Activated B cell treated with CpG ODN at 0.5 μM for 24 hours (primary cell): ENCODE data around the gene BCAT1. TPM values are rescaled to one million over a fixed set of nuclear protein-coding genes. Genes with fewer than 3 reads are reported as not detected.

Source experiments
- ATAC-seq: fragments of 200-7000 bp; cut with Tn5 transposase; one replicate; pipeline ENCODE4 v1.10.0; 2021; ENCODE audit warnings: low read depth, mild to moderate bottlenecking, moderate library complexity
- CTCF ChIA-PET: fragments of 350-600 bp; sonication (Branson Sonifier 250); formaldehyde crosslinking; loops from one replicate; lab custom pipeline; 2021; ENCODE audit warnings: antibody characterized with exemption; lab: Charles Lee
- POLR2A ChIA-PET: fragments of 350-600 bp; sonication (Branson Sonifier 250); formaldehyde crosslinking; loops from one replicate; lab custom pipeline; 2021; ENCODE audit warnings: antibody characterized with exemption; lab: Charles Lee
- DNase-seq: peaks from one replicate; pipeline ENCODE4 v3.0.0; 2022
- H3K27ac Mint-ChIP-seq: one replicate; pipeline ENCODE4 v1.8.0; 2020; ENCODE audit warnings: mixed read lengths
- H3K27me3 Mint-ChIP-seq: one replicate; pipeline ENCODE4 v1.8.0; 2021; ENCODE audit warnings: mixed read lengths
- H3K36me3 Mint-ChIP-seq: one replicate; pipeline ENCODE4 v1.8.0; 2021; ENCODE audit warnings: low read depth, mixed read lengths
- H3K4me1 Mint-ChIP-seq: one replicate; pipeline ENCODE4 v1.8.0; 2021; ENCODE audit warnings: mixed read lengths
- H3K4me3 Mint-ChIP-seq: one replicate; pipeline ENCODE4 v1.8.0; 2020; ENCODE audit warnings: mild to moderate bottlenecking, mixed read lengths
- H3K9me3 Mint-ChIP-seq: one replicate; pipeline ENCODE4 v1.8.0; 2020; ENCODE audit warnings: mixed read lengths
- CTCF ChIP-seq: fragments of 200-600 bp; IDR thresholded peaks from one replicate; pipeline ENCODE4 v1.8.0; 2022; ENCODE audit warnings: antibody characterized with exemption, mild to moderate bottlenecking
- intact Hi-C: fragments of 100-400 bp; cut with micrococcal nuclease; formaldehyde crosslinking; loops from one replicate; pipeline ENCODE4 v1.15.1; 2024
- total RNA-seq: library from RNA; stranded (reverse); gene quantifications from 2 replicates; pipeline ENCODE4 v1.2.3, GENCODE V29; 2022

BCAT1 gene
- total RNA-seq, 1 donor from 2014 or later = 69.6 TPM

- ATAC-seq (no peak), DNase-seq (no peak)
- CTCF ChIA-PET = no interaction called here
- no peak for TF ChIP-seq CTCF
- intact Hi-C loops = no loop called here
- H3K9me3 Mint-ChIP-seq = peaks cover 12% of the 10 kb centered on the region
- H3K27ac Mint-ChIP-seq = no peak overlapping the region
- no peak overlapping the region for H3K4me3 Mint-ChIP-seq
- H3K27me3 Mint-ChIP-seq = no peaks in the 10 kb centered on the region
- H3K36me3 Mint-ChIP-seq = no peaks in the 10 kb centered on the region
- H3K4me1 Mint-ChIP-seq = no peaks in the 10 kb centered on the region
- POLR2A ChIA-PET = no interaction called here
These were observed 33.3 kb upstream of the BCAT1 start for GRCh38 chr12:24982250-24982649.

GRCh38 chr12:24979976-24980730, 31.3 kb upstream of the BCAT1 start:
- CTCF ChIA-PET = interaction anchor here (0.7 to 1.4 kb wide), 3 partner anchors 8 to 151 kb away, joined by 3 to 5 read pairs (median 3); no protein-coding TSS in a partner anchor
- Mint-ChIP-seq H3K4me3 (no peak overlapping the region), H3K4me1 (no peaks in the 10 kb centered on the region), H3K27me3 (no peaks in the 10 kb centered on the region), H3K9me3 (peaks cover 12% of the 10 kb centered on the region), H3K36me3 (no peaks in the 10 kb centered on the region), H3K27ac (no peak overlapping the region)
- intact Hi-C loops = no loop called here
- POLR2A ChIA-PET = no interaction called here
- TF ChIP-seq CTCF = no peak
- ATAC-seq (no peak), DNase-seq (no peak)

GRCh38 chr12:24979329-24979728, 30.4 kb upstream of the BCAT1 start:
- intact Hi-C loops = no loop called here
- no peak for ATAC-seq
- Mint-ChIP-seq H3K9me3 (peaks cover 12% of the 10 kb centered on the region), H3K27me3 (no peaks in the 10 kb centered on the region), H3K27ac (no peak overlapping the region), H3K36me3 (no peaks in the 10 kb centered on the region), H3K4me3 (no peak overlapping the region), H3K4me1 (no peaks in the 10 kb centered on the region)
- ChIA-PET CTCF (interaction anchor here (0.7 to 1.4 kb wide), 2 partner anchors 151 to 152 kb away, joined by 3 read pairs; no protein-coding TSS in a partner anchor), POLR2A (no interaction called here)
- no peak for DNase-seq
- TF ChIP-seq CTCF = no peak

GRCh38 chr12:24977711-24978110, 28.8 kb upstream of the BCAT1 start:
- CTCF ChIA-PET = no interaction called here
- Mint-ChIP-seq H3K27ac (no peak overlapping the region), H3K36me3 (no peaks in the 10 kb centered on the region), H3K4me3 (no peak overlapping the region), H3K9me3 (peaks cover 10% of the 10 kb centered on the region), H3K4me1 (no peaks in the 10 kb centered on the region), H3K27me3 (no peaks in the 10 kb centered on the region)
- no peak for TF ChIP-seq CTCF
- intact Hi-C loops = no loop called here
- DNase-seq (no peak), ATAC-seq (no peak)
- POLR2A ChIA-PET = interaction anchor here (0.6 kb wide), 1 partner anchor 241 kb away, joined by 6 read pairs; no protein-coding TSS in a partner anchor

GRCh38 chr12:24977060-24977459, 28.2 kb upstream of the BCAT1 start:
- no peak for ATAC-seq
- Mint-ChIP-seq H3K9me3 (peaks cover 5% of the 10 kb centered on the region), H3K27ac (no peak overlapping the region), H3K27me3 (no peaks in the 10 kb centered on the region), H3K36me3 (no peaks in the 10 kb centered on the region), H3K4me1 (no peaks in the 10 kb centered on the region), H3K4me3 (no peak overlapping the region)
- POLR2A ChIA-PET = no interaction called here
- TF ChIP-seq CTCF = no peak
- CTCF ChIA-PET = no interaction called here
- intact Hi-C loops = no loop called here
- no peak for DNase-seq
